ENCODE measurements around the gene LRRC8A.

- TF ChIP-seq CTCF (IDR thresholded peaks at IDR 0.05) (no peak), EP300 (IDR thresholded peaks at IDR 0.05) (no peak), POLR2A (IDR thresholded peaks at IDR 0.05) (no peak), POLR2AphosphoS5 (IDR thresholded peaks at IDR 0.05) (peak in 1 of 3 donors; percentile 46)
Observed at GRCh38 chr9:128920381-128921058, 38.6 kb downstream of the LRRC8A start, which contains the start of gene PHYHD1.
